ENCODE results near the gene ASPSCR1.

The ASPSCR1 gene

DNA sequence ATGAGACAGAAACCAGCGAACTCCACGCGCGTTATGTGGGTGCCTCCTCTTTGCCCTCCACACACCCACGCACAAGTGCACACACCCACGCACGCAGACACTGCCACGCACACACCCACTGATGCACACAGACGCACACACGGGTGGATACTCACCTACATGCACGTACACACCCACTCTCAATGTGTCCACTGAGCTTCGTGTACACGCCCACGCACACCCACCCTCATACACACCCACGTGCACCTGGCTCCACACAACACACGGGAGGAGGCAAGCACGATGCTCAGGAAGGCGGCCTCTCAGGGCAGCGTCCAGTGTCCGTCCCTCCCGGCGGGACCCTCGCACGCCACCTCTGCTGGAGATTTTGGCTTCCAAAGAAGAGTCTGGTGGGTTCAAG, 70.0 kb downstream of the ASPSCR1 start:
- DNase-seq = no peak

DNA sequence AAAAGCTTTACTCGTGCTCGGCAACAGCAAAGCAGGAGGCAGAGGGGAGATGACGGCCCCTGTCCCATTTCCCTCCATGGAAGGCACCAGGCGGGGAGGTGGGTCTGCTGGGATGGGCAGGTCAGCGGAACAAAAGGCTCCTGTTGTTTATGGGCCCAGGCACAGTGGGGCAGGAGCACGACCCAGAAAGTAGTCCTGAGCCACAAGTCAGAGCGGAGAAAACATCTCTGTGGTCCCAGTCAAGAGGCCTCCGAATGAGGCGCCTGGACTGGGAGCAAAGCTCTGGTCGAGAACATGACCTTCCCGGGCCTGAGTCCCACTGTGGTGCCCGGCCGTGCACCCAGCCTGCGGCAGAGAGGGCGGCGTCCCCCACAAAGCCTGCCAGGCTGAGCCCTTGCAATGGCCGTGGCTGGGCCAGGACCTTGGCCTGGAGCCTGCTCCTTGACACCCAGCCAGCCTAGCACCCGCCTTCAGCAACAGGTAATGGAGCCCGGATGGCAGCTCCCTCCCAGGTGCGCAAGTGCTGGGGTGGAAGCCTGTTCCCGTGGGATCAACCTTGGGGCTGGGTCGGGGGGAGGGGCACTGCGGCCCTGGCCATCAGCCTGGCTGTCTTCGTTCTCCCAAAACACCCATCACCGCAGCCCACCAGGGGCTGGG, 70.6 kb downstream of the ASPSCR1 start:
- DNase-seq = no peak

DNA sequence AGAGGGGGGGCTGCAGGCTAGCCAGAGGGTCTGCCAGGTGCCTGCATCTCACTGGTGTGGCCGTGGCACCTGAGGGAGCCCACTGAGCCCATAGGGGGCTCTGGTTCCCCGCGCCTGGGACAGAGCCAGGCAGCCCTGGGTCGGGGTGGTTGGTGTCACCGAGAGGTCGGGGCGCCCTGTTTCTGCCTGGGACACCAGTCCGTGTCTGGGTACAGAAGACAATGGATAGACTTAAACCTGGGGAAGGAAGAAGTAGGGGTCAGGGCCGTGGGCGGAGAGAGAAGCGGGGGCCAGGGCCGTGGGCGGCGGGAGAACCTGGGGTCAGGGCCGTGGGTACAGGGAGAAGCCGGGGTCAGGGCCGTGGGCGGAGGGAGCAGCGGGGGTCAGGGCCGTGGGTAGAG, 71.1 kb downstream of the ASPSCR1 start:
- DNase-seq = no peak

DNA sequence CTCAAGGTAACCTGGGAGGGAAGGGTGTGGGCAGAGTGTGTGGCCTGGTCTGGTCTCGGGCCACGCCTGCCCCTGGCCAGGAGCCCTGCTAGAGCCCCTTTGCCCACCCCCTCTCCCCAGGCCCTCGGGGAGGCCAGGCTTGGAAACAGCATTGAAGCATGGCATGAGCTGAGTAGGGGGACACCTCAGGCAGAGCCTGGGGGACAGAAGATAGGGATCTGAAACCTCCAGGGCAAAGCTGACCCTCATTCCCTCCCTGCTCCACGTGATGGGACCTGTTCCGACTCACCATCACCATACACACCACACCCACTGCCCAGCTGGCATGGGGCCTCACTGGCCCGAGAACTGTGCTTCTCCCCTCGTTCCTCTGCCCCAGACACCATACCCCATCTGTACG, 71.7 kb downstream of the ASPSCR1 start:
- DNase-seq = no peak

DNA sequence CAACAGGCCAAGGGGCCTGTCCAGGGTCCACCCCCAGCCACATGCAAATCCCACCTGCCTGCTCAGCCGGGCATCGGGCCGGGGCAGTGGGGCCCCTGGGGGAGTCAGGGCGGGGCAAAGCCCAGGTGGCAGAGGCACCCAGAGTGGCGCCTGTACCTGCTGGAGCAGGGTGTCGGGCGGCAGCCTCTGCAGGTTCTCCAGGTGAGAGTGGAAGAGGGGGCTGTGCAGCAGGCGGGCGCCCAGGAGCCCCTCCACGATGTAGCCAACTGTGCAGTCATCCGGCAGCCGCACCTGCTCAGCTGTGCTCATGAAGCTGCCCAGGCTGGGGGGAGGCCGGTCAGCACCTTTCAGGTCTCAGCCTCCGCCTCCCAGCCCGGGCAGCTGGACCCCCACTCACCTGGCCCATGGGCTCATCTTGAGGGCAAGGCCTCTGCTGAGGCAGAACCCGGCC, 72.1 kb downstream of the ASPSCR1 start:
- no peak for DNase-seq

DNA sequence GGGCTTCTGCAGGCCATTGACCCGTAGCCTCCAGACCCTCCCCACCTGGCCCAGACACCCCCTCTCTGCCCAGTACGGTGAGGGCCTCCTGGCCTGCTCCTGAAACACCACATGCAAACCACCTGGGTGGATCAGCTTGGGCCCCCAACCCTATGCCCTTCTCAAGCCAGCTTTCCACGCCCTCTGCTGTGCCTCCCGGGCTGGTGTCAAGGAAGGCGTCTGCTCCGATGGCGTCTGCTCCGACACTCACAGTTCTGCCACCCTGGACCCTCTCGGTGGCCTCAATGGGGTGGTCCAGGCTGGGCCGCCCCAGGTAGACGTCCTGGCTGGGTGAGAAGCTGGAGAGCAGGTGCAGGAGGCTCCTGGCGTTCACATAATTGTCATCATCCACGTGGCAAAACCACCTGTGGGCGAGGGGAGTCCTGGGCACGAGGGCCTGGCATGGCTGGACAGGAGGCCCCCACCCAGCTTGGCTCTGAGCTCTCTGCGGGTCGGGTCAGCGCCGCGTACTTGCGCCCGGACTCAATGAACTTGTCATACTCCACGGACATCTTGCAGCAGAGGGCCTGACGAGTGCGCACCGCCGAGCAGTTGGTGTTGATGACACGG, 72.8 kb downstream of the ASPSCR1 start:
- DNase-seq = no peak

DNA sequence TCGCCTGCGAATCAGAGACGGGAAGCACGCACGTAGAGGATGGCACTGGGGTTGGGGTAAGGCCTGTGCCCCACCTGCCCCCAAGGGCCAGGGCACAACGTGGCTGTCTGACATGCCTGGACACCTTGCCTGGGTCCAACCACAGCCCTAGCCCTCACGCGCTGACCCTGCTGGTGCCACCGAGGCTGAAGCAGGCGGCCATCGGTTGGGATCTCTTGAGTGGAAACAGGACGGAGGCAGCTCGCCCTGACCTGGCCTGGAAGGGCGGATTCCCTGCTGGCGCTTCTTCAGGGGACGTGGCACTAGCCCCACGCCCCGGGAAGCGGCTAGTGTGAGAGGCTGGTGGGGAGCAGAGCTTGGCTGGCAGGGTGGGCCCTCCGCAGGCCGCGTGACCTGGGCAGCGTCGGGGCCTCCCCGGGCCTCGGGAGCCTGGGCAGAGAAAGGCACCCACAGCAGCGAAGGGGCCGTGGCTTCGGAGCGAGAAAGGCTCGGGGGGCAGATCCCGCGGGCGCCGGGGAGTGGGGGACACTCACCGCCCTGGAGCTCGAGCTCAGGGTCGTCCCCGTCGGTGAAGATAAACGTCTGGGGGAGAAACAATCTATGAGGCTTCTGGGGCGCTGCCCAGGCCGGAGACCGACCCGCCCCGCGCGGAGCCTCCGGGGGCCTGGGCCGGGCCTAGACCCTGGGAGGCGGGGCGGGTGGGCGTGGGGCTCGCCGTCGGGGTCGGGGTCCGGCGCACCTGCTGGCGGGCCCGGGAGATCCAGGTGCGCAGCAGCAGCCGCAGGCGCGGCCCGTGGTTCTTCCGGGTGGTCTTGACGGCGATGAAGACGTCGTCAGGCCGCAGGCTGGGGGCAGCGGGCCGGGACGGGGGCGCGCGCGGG, 73.6 kb downstream of the ASPSCR1 start:
- no peak for DNase-seq

DNA sequence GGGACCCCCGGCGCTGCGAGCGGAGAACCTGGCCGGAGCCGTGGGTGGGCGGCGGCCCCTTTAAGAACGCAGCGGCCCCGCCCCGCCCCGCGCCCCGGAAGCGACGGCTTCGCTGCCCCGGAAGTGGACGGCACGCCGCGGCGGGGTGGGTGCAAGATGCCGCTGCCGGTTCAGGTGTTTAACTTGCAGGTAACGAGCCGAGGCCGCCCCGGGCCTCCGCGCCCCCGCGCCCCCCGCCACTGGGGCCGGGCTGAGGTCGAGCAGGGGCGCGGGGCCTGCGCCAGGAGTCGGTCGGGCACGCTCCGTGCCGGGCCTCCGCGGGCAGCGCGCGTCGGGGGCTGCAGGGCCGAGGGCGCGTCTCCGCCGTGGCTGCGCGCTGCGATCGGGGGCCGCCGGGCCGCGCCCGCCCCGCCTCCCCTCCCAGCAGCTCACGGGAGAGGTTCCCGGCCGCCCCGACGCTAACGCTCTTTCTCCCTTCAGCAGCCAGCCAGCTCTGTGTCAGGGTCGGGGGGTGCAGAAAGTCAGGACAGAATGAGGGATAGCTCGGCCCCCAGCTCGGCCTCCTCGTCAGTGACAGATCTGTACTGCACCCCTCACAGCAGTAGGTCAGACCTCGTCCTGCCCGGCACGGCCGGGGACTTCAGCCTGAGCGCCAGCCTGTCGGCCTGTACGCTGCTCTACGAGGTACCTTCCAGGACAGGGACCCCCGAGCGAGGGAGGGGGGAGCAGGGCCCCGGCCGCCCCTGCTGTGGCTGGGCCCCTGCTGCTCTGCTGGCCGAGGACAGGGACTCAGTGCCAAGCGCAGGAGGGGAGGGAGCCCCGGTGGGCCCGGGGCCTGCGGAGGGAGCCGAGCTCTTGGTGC, 74.6 kb downstream of the ASPSCR1 start, which contains the start of the genes GPS1 and RFNG:
Gene GPS1, plus strand, starts transcription at position 123 of the 862 bp plus-strand sequence. Its CDS starts 34 bp downstream, at position 157.
Gene RFNG, minus strand, starts transcription at position 36 of the 862 bp plus-strand sequence. CDS start 45 bp downstream, outside the sequence.
- DNase-seq = peak; percentile 74

DNA sequence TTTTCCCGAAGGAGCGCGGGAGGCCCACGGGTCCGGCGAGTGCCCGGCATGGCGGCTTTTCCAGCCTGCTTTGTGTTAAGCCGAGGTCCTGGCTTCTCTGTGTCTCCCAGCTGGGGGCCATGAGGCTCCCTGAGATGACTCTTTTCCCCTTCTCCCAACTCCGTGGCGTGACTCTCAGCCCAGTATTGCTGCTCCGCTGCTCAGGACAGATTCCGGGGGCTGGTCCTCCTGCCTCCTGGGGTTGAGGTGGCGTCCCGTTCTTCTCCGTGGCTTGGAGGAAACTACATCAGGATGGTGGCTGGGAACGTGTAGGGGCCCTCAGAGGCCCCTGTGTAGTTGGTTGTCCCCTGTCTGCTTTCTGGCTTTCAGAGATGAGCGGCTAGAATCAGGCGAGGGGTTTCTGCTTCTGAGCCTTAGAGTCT, 75.2 kb downstream of the ASPSCR1 start:
- DNase-seq = no peak

DNA sequence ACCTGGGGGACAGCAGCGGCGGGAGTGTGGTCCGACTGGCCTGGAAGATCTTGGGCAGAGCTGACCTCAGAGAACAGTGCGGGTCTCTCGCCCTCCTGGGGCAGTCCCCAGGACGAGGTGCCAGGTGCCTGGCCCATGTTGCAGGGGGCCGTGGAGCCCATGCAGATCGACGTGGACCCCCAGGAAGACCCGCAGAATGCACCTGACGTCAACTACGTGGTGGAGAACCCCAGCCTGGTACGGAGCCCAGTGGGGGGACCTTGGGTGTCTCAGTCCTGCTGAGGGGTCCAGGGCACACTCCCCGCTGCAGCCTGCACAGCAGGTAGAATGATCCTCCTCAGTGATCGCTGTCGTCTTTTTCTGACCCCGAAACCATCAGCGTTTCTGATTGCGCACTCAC, 75.7 kb downstream of the ASPSCR1 start:
- no peak for DNase-seq

DNA sequence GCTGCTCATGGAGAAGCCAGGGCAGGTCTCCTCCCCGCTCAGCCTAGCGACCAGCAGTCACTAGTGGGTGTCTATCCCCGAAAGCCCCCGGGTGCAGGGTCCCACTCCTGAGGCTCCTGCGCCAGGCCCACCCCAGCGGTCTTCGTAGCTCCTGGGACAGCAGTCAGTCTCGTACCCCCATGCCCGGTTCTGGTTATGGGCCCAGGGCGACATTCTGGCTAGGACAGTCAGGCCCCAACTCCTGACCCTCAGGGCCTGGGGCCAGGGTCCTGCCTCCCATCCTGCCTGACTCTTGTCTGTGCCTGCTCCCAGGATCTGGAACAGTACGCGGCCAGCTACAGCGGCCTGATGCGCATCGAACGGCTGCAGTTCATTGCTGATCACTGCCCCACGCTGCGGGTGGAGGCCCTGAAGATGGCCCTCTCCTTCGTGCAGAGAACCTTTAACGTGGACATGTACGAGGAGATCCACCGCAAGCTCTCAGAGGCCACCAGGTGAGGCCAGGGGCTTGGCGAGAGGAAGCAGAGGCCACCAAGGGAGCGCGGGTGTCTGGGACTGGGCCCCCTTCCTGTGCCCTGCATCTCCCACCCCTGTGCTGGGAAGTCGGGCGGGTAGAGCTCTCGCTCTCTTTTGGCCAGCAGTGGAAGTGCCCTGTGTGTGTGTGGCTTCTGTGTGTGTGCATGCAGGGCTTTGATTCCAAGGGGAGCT, 76.3 kb downstream of the ASPSCR1 start:
- DNase-seq = no peak

DNA sequence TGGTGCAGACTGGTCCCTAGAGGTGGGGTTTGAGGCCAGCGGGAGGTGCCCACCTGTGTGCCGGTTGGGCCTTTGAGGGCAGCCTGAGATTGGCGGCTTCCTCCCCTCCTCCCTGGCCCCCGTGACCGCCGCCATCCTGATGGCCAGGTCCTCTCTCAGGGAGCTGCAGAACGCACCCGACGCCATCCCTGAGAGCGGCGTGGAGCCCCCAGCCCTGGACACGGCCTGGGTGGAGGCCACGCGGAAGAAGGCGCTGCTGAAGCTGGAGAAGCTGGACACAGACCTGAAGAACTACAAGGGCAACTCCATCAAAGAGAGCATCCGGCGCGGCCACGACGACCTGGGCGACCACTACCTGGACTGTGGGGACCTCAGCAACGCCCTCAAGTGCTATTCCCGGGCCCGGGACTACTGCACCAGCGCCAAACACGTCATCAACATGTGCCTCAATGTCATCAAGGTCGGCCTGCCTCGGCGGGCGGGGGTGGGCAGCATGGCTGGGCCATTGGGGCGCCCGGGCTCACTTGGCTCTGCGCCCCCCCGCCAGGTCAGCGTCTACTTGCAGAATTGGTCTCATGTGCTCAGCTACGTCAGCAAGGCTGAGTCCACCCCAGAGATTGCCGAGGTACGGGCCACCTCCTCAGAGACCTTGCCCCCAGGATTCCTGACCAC, 77.1 kb downstream of the ASPSCR1 start:
- DNase-seq = no peak

DNA sequence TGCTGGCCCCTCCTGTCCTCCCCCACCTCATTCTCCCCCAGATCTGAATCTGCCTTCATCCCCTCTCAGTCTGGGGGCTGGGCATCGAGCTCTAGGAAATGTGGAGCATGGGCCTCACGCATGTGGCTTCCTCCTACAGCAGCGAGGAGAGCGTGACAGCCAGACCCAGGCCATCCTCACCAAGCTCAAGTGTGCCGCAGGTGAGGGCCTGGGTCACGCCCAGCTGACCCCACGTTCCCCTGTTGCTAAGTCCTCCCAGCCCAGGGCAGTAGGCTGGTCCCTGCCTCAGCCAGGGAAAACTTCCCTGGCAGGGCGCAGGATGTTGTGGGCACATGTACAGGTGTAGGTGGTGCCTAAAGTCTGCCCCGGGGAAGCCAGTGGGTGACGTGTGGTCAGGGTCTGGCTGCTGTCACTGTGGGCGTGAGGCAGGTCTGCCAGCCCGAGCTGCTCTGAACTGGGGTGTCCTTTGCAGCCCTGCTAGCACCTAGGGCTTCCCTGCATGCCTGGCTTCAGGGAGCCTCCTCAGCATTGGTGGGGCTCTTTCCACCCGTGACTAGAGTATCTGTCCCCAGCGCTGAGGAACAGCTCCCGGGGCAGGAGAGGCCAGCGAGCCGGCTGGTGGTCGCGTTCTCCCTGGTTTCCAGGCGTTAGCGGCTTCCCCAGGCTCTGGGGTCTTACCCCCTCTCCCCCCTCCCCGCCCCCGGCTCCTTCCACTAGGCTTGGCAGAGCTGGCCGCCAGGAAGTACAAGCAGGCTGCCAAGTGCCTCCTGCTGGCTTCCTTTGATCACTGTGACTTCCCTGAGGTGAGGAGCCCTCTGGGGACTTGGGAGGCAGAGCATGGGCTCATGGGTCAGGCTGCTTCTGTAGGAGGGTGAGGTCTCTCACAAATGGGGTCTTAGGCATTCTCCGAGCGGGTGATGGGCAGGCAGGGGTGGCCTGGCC, 77.9 kb downstream of the ASPSCR1 start:
- no peak for DNase-seq

DNA sequence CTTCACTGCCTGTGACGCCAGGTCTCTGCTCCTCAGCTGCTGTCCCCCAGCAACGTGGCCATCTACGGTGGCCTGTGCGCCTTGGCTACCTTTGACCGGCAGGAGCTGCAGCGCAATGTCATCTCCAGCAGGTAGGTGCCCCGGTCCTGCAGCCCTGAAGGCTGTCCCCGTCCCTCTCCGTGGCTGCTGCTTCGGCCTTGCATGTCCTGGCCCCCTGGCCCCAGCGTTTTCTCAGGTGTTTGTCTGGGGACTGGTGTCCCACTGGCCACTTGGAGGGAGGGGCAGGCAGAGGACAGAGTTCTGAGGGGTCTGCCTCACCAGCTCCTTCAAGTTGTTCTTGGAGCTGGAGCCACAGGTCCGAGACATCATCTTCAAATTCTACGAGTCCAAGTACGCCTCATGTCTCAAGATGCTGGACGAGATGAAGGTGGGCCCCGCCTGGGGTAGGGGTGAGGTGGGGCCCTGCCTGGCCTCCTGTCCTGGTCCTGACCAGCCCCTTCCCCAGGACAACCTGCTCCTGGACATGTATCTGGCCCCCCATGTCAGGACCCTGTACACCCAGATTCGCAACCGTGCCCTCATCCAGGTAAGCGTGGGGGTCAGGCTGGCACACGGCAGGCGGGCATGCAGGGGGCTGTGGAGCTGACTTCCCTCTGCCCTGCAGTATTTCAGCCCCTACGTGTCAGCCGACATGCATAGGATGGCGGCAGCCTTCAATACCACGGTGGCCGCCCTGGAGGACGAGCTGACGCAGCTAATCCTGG, 78.7 kb downstream of the ASPSCR1 start:
- no peak for DNase-seq

DNA sequence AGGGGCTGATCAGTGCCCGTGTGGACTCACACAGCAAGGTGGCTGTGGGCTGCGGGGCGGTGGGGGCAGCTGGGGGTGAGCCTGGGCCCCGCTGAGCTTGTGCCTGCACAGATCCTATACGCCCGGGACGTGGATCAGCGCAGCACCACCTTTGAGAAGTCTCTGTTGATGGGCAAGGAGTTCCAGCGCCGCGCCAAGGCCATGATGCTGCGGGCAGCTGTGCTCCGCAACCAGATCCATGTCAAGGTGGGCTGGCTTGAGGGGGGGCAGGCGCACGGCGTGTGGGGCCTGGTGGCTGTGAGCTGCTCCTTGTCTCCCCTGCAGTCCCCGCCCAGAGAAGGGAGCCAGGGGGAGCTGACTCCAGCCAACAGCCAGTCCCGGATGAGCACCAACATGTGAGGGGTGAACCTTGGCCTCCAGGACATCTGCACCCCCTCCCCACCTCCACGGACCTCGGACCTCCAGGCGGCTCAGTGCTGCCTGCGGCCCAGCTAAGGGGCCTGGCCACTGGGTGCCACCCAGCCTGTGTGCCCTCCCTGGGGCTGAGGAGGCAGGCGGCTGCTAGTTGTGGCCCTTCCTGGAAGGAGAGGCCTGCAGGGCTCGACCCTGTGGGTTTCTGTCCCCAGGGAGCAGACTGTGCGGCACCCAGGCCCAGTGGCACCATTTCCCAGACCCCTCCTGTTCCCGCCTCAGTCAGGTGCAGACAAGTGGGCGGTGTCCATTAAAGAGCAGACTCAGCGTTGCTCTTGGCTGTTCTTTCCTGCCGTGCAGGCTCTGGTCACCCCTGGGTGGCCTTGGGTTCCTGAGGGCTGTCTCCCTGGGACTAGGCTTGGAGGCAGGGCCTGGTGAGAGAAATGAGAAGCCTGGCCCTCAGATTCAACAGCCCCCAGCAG, 79.5 kb downstream of the ASPSCR1 start:
- no peak for DNase-seq

DNA sequence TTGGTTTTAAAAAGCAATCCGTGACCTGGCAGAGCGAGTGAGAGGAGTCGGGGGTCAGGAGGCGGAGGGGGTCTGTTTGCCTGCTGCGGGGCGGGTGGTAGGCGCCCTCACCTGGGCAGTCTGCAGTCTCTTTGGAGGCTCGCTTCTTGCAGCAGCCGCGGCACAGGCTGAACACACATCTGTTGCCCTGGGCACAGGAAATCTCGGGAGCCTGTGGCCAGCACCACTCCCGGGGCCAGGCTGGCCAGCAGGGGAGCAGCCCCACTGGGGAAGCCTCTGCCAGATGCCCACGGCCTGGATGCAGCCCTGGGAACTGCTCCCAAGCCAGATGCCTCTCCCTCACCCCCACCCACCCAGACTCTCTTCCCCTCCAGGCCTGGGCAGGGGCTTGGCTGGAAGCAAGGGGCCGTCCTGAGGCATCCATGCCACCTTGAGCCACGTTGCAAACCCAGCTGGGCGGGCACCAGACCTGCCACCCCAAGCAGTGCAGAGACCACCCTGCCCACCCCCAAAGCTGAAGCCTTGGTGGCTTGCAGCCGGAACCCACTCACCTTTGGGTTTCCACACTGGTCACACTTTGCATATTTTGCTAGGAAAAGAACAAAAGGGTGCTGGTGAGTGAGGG, 80.9 kb downstream of the ASPSCR1 start:
- no peak for DNase-seq

DNA sequence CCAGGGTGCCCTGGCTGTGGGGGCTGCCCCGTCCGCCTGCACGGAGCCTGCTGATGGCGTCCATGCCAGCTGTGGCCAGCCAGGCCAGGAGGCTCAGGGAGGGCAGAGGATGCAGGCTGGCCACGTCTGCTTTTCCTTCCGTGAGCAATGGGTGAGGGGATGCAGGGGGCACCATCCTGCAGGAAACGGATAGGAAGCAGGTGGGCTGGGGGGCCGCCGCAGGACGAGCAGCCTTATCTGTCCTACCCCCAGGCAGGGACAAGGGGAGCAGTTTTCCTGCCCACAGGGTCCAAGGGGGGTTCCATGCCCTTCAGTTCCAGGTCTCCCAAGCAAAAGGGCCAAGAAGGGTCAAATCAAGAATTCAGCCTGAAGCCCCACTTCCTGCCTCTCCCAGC, 81.4 kb downstream of the ASPSCR1 start:
- no peak for DNase-seq
